ENCODE data around the gene ATP8B1. TPM values are rescaled to one million over a fixed set of nuclear protein-coding genes. Genes with fewer than 3 reads are reported as not detected.

The ATP8B1 gene
- polyA plus RNA-seq, 2 of the 4 experiments (the other 2 are of a cell fraction): 7.1 to 23.4 TPM

- no peak overlapping the region for H3K4me2 ChIP-seq
- no peak for DNase-seq (ENCODE audit: low read depth in 1 of 2, low spot score in 1 of 2)
- ChIA-PET POLR2A (no interaction called here), CTCF (no interaction called here)
- ATAC-seq: no peak
- FAIRE-seq: no peak
- H3K9me3 ChIP-seq: no peaks in the 10 kb centered on the region
- peaks cover 51% of the 10 kb centered on the region for H3K4me1 ChIP-seq
- TF ChIP-seq PBX3 (IDR thresholded peaks at IDR 0.05): no peak
- no peak for TF ChIP-seq HMGXB4 (CRISPR knock-in tag; IDR thresholded peaks at IDR 0.05; ENCODE audit: borderline replicate concordance)
- no peak for TF ChIP-seq JUN (IDR thresholded peaks at IDR 0.05)
- TF ChIP-seq E2F6 (IDR thresholded peaks at IDR 0.05; ENCODE audit: borderline replicate concordance, low read depth): no peak
- no peak for TF ChIP-seq MAZ (IDR thresholded peaks at IDR 0.05; ENCODE audit: borderline replicate concordance, low read depth, low read length)
- no peak for TF ChIP-seq JUNB (IDR thresholded peaks at IDR 0.05)
- no peak for TF ChIP-seq EP300 (IDR thresholded peaks at IDR 0.05)
- TF ChIP-seq RARB (CRISPR knock-in tag; IDR thresholded peaks at IDR 0.05): no peak
- no peak for TF ChIP-seq MAX (IDR thresholded peaks at IDR 0.05)
- no peak overlapping the region for H3K4me3 ChIP-seq
- 97% methylated on average over 5 of the region's 6 CpGs for WGBS (ENCODE audit: missing lambda C conversion rate)
- peak overlapping the region in 1 of 2 experiments; percentile 42; a peak in 2 of 6 replicates for H3K27ac ChIP-seq
Measured at GRCh38 chr18:57805117-57805516, 2.0 kb upstream of the ATP8B1 start.

- Histone ChIP-seq H3K4me3 (no peak overlapping the region), H3K4me2 (no peak overlapping the region), H3K9me3 (no peaks in the 10 kb centered on the region), H3K27ac (peak overlapping the region in 1 of 2 experiments; percentile 42; a peak in 1 of 6 replicates), H3K4me1 (peaks cover 48% of the 10 kb centered on the region)
- FAIRE-seq: no peak
- DNase-seq (ENCODE audit: low read depth in 1 of 2, low spot score in 1 of 2): no peak
- ChIA-PET CTCF (interaction anchor here (0.6 kb wide), 1 partner anchor 22 kb away, joined by 5 read pairs; no protein-coding TSS in a partner anchor), POLR2A (no interaction called here)
- TF ChIP-seq BHLHE40 (IDR thresholded peaks at IDR 0.05; ENCODE audit: low read depth, low read length) (no peak), PHF8 (IDR thresholded peaks at IDR 0.05; ENCODE audit: borderline replicate concordance, low read depth) (no peak), FOSL2 (IDR thresholded peaks at IDR 0.05) (no peak), FOSL2 (CRISPR knock-in tag; IDR thresholded peaks at IDR 0.05) (no peak), RARB (CRISPR knock-in tag; IDR thresholded peaks at IDR 0.05) (no peak), JUNB (IDR thresholded peaks at IDR 0.05) (no peak)
- no peak for ATAC-seq
- 79% methylated on average over 6 of the region's 6 CpGs for WGBS (ENCODE audit: missing lambda C conversion rate)
Measured at GRCh38 chr18:57804557-57804956, 1.4 kb upstream of the ATP8B1 start.

- FAIRE-seq: no peak
- POLR2A ChIA-PET: no interaction called here
- CTCF ChIA-PET: interaction anchor here (1.1 to 1.2 kb wide), 2 partner anchors 30 to 319 kb away, joined by 3 to 5 read pairs; no protein-coding TSS in a partner anchor
- TF ChIP-seq RAD21 (conservative IDR thresholded peaks at IDR 0.05 in 1 of 2, IDR thresholded peaks at IDR 0.05 in 1 of 2) (no peak), GATA3 (IDR thresholded peaks at IDR 0.05; ENCODE audit: borderline replicate concordance) (no peak), POLR2AphosphoS2 (conservative IDR thresholded peaks at IDR 0.05; ENCODE audit: low read length) (no peak), BHLHE40 (IDR thresholded peaks at IDR 0.05; ENCODE audit: low read depth, low read length) (no peak), HMGXB4 (CRISPR knock-in tag; IDR thresholded peaks at IDR 0.05; ENCODE audit: borderline replicate concordance) (no peak), HOXA7 (CRISPR knock-in tag; IDR thresholded peaks at IDR 0.05) (no peak), SMC3 (IDR thresholded peaks at IDR 0.05) (no peak), RNF2 (IDR thresholded peaks at IDR 0.05; ENCODE audit: borderline replicate concordance, low read depth) (no peak), BCL3 (IDR thresholded peaks at IDR 0.05) (no peak), SREBF2 (IDR thresholded peaks at IDR 0.05) (no peak), POLR2A (IDR thresholded peaks at IDR 0.05; ENCODE audit: low read length) (no peak), PBX3 (IDR thresholded peaks at IDR 0.05) (no peak)
Measured at GRCh38 chr18:57802213-57803102, 657 bp downstream of the ATP8B1 start.

More at GRCh38 chr18:57802213-57803102, 657 bp downstream of the ATP8B1 start:
- peak overlapping the region; percentile 87 for H3K4me3 ChIP-seq
- ATAC-seq: peak in 1 of 2 experiments; percentile 14; a peak in 2 of 6 replicates
- no peak for DNase-seq (ENCODE audit: low read depth in 1 of 2, low spot score in 1 of 2)
- peak overlapping the region; percentile 88 to 93 for H3K27ac ChIP-seq
- no peaks in the 10 kb centered on the region for H3K9me3 ChIP-seq
- peaks cover 51% of the 10 kb centered on the region for H3K4me1 ChIP-seq
- H3K4me2 ChIP-seq: peak overlapping the region; percentile 96
- WGBS (ENCODE audit: missing lambda C conversion rate): 1% methylated on average over 10 of the region's 74 CpGs

Data from A549 (cell line).